ENCODE results near the gene USP33.
A peak's percentile ranks its signal among the peaks of the same experiment; 100 is the strongest.

The USP33 gene

GRCh38 chr1:77759071-77760028, at the start of gene USP33:
TSS of gene USP33 (minus strand) at chr1:77759852. CDS start at chr1:77741697, 18,155 bp downstream.
- peaks cover 44% of the 10 kb centered on the region for H3K79me2 ChIP-seq (ENCODE audit: insufficient read depth, low read depth)
- H4K20me1 ChIP-seq (ENCODE audit: insufficient read depth), result peaks cover 12% of the 10 kb centered on the region
- peak within 1 kb of the TSS; percentile 98 for H3K4me2 ChIP-seq
- peak within 1 kb of the TSS; percentile 76 for H3K9ac ChIP-seq
- no peaks in the 10 kb centered on the region for H3K36me3 ChIP-seq (ENCODE audit: insufficient read depth)
- H3K4me3 ChIP-seq (IDR thresholded peaks at IDR 0.05; ENCODE audit: insufficient read depth, low read depth, low read length), result no peak within 1 kb of the TSS
- H3K4me1 ChIP-seq (ENCODE audit: low read depth, poor library complexity, severe bottlenecking), result peaks cover 49% of the 10 kb centered on the region
- peak within 1 kb of the TSS; percentile 82 for H2AFZ ChIP-seq (ENCODE audit: low read depth)
- no peak for TF ChIP-seq CTCF (conservative IDR thresholded peaks at IDR 0.05; ENCODE audit: low read depth, low read length)
- H3K27me3 ChIP-seq (ENCODE audit: insufficient read depth, low read depth), result no peaks in the 10 kb centered on the region
- H3K27ac ChIP-seq, result peak within 1 kb of the TSS; percentile 50

- H3K79me2 ChIP-seq (ENCODE audit: insufficient read depth, low read depth), result no peaks in the 10 kb centered on the region
- H3K27me3 ChIP-seq (ENCODE audit: insufficient read depth, low read depth), result no peaks in the 10 kb centered on the region
- H3K9ac ChIP-seq, result no peak overlapping the region
- no peak overlapping the region for H2AFZ ChIP-seq (ENCODE audit: low read depth)
- no peak for TF ChIP-seq CTCF (conservative IDR thresholded peaks at IDR 0.05; ENCODE audit: low read depth, low read length)
- no peaks in the 10 kb centered on the region for H4K20me1 ChIP-seq (ENCODE audit: insufficient read depth)
- no peak overlapping the region for H3K27ac ChIP-seq
- H3K4me1 ChIP-seq (ENCODE audit: low read depth, poor library complexity, severe bottlenecking), result no peaks in the 10 kb centered on the region
- no peaks in the 10 kb centered on the region for H3K36me3 ChIP-seq (ENCODE audit: insufficient read depth)
- H3K4me2 ChIP-seq, result no peak overlapping the region
- no peak overlapping the region for H3K4me3 ChIP-seq (IDR thresholded peaks at IDR 0.05; ENCODE audit: insufficient read depth, low read depth, low read length)
Observed at GRCh38 chr1:77803371-77803770, 43.7 kb upstream of the USP33 start.

- H3K4me1 ChIP-seq (ENCODE audit: low read depth, poor library complexity, severe bottlenecking), result no peaks in the 10 kb centered on the region
- H3K4me2 ChIP-seq, result no peak overlapping the region
- no peak overlapping the region for H3K9ac ChIP-seq
- no peak overlapping the region for H2AFZ ChIP-seq (ENCODE audit: low read depth)
- H3K27ac ChIP-seq, result no peak overlapping the region
- no peak overlapping the region for H3K4me3 ChIP-seq (IDR thresholded peaks at IDR 0.05; ENCODE audit: insufficient read depth, low read depth, low read length)
- no peaks in the 10 kb centered on the region for H3K27me3 ChIP-seq (ENCODE audit: insufficient read depth, low read depth)
- H4K20me1 ChIP-seq (ENCODE audit: insufficient read depth), result no peaks in the 10 kb centered on the region
- H3K79me2 ChIP-seq (ENCODE audit: insufficient read depth, low read depth), result no peaks in the 10 kb centered on the region
- H3K36me3 ChIP-seq (ENCODE audit: insufficient read depth), result no peaks in the 10 kb centered on the region
- no peak for TF ChIP-seq CTCF (conservative IDR thresholded peaks at IDR 0.05; ENCODE audit: low read depth, low read length)
Observed at GRCh38 chr1:77802026-77802425, 42.4 kb upstream of the USP33 start.

GRCh38 chr1:77797991-77798390, 38.3 kb upstream of the USP33 start:
- H3K9ac ChIP-seq, result no peak overlapping the region
- H3K27ac ChIP-seq, result no peak overlapping the region
- no peak overlapping the region for H3K4me3 ChIP-seq (IDR thresholded peaks at IDR 0.05; ENCODE audit: insufficient read depth, low read depth, low read length)
- TF ChIP-seq CTCF (conservative IDR thresholded peaks at IDR 0.05; ENCODE audit: low read depth, low read length), result no peak
- no peak overlapping the region for H3K4me2 ChIP-seq
- no peaks in the 10 kb centered on the region for H3K36me3 ChIP-seq (ENCODE audit: insufficient read depth)
- H3K4me1 ChIP-seq (ENCODE audit: low read depth, poor library complexity, severe bottlenecking), result no peaks in the 10 kb centered on the region
- H4K20me1 ChIP-seq (ENCODE audit: insufficient read depth), result no peaks in the 10 kb centered on the region
- no peak overlapping the region for H2AFZ ChIP-seq (ENCODE audit: low read depth)
- no peaks in the 10 kb centered on the region for H3K27me3 ChIP-seq (ENCODE audit: insufficient read depth, low read depth)
- H3K79me2 ChIP-seq (ENCODE audit: insufficient read depth, low read depth), result no peaks in the 10 kb centered on the region

Data from KMS-11 (cell line).